Activated gamma-delta T cell treated with Interleukin-2 at 50 U/mL for 16 hours (primary cell): ENCODE measurements around the gene RASSF1.
A peak's percentile ranks its signal among the peaks of the same experiment; 100 is the strongest.
"Not testable (repeated sequence)": the region's sequence is repeated elsewhere in the genome, so short reads cannot be mapped to it uniquely, and the experiment has no call there.

Experiments used
- DNase-seq: peaks from one replicate; pipeline ENCODE4 v3.0.0-alpha.2; 2020

RASSF1 gene

GRCh38 chr3:50322386-50323091, 18.1 kb downstream of the RASSF1 start, which contains the start of gene HYAL2:
Gene HYAL2, minus strand, starts transcription at chr3:50322745. Its CDS starts 2,256 bp downstream, at chr3:50320489.
- no peak for DNase-seq

DNA sequence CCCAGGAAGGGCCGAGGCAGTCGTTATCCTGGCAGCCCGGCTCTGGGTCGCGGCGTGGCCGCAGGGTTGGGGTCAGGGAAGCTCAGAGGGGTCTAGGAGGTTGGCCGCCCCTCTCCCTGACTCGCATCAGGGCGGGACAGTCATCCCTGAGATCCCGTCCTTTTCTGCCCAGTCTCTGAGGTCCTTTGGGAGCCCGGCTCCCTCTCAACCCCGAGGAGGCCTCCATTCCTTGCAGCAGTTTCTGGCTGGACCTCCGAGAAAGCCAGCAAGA, 18.6 kb downstream of the RASSF1 start:
- DNase-seq: no peak

DNA sequence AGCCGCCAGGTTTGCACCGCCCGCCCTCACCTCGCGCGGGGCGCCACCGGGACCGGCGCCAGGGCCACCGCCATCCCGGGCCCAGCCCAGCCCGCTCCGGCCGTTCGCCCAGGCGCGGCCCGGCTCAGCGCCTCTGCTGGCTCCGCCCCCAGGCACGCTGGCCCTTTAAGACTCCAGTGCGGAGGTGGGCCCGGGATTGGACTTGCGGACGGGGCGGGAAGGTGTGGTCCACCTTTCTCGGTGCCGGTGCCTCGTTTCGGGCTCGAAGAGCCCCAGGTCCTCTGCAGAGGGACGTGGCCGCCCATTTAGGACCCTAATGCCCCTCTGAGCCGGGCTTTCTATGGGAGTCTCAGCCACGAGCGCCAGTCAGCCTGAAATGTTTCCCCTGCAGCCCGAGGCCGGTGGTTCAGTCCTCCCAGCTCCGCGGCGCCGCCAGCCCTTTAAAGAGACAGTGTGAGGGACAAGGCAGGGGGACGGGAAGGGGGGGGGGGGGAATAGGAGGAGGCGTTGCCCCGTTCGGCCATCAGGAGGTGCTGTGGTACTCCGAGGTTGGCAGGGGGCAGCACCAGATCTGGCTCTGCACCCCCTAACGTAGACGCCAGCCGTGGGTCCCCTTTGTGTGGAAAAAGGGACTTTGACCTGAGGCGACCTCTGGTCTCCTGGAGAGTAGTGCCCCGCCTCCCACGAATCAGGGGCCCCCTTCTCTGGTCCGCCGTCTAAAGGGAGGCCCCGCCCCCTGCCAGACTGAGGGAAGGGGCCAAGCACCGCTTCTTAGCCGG, 19.1 kb downstream of the RASSF1 start:
- peak; percentile 74 for DNase-seq

GRCh38 chr3:50320853-50321335, 19.7 kb downstream of the RASSF1 start:
- peak; percentile 44 for DNase-seq

GRCh38 chr3:50319894-50320625, 20.6 kb downstream of the RASSF1 start:
- no peak for DNase-seq

GRCh38 chr3:50319181-50319893, 21.3 kb downstream of the RASSF1 start:
- no peak for DNase-seq

GRCh38 chr3:50318615-50319014, 22.0 kb downstream of the RASSF1 start:
- DNase-seq: no peak

DNA sequence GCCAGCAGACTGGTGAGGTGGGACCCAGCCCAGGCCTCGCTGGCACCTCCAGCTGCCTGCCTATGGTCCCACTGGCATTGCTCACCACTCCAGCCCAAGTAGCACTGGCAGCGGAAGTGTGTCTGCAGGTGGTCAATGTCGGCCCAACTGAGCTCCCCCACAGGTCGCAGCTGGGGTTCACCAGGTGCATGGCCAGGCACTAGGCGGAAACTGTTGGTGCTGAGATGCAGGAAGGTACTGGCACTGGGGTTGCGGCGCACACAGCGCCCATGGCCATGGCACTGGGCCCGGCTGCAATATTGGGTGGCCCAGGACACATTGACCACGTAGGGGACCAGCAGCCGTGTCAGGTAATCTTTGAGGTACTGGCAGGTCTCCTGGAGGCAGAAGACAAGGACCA, 22.5 kb downstream of the RASSF1 start:
- no peak for DNase-seq

DNA sequence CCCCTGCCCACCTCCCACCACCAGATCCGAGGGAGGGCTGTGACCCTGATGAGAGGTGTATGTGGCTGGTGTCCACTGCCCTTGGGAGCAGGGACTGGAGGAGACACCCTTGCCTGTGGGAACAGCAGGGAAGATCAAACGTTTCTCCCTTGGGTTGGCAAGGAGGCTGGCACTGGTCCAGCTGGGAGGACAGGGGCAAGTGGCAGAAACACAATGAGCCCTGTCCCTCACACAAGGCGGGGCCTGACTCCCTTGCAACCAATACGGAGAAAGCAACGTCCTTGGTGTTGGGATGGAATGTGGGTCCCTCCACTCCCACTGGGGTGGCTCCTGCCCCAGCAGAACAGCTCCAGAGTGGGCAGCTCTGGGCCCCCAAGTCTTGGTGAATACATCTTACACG, 23.3 kb downstream of the RASSF1 start:
- no peak for DNase-seq

GRCh38 chr3:50316657-50317242, 23.9 kb downstream of the RASSF1 start:
- peak; percentile 78 for DNase-seq

DNA sequence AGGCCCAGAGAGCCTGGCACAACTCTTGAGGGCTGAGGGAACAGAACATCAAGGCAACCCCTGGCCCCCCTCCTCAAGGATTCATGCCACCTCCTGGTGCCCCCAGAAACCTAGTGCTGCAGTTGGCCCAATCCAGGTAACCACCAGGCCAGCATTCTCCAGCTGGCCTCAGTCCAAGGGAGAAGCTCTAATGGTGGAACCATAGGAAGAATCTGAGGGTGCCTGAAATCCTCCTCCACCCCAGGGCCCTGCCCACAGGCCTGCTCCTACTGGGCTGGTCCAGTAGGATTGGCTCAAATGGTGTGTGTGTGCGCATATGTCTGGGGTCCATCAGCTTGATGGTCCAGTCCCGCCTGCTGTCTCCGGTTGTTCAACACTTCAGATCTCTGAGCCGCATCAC, 25.8 kb downstream of the RASSF1 start:
- no peak for DNase-seq

GRCh38 chr3:50314342-50314741, 26.3 kb downstream of the RASSF1 start:
- no peak for DNase-seq

GRCh38 chr3:50312041-50312440, 28.6 kb downstream of the RASSF1 start:
- DNase-seq: not testable (repeated sequence)

GRCh38 chr3:50304601-50305000, 36.0 kb downstream of the RASSF1 start:
- DNase-seq: no peak

GRCh38 chr3:50303013-50303815, 37.4 kb downstream of the RASSF1 start, which contains the start of gene HYAL1:
Gene HYAL1, minus strand, starts transcription at chr3:50303574. Its CDS starts 618 bp downstream, at chr3:50302956.
- DNase-seq: no peak

DNA sequence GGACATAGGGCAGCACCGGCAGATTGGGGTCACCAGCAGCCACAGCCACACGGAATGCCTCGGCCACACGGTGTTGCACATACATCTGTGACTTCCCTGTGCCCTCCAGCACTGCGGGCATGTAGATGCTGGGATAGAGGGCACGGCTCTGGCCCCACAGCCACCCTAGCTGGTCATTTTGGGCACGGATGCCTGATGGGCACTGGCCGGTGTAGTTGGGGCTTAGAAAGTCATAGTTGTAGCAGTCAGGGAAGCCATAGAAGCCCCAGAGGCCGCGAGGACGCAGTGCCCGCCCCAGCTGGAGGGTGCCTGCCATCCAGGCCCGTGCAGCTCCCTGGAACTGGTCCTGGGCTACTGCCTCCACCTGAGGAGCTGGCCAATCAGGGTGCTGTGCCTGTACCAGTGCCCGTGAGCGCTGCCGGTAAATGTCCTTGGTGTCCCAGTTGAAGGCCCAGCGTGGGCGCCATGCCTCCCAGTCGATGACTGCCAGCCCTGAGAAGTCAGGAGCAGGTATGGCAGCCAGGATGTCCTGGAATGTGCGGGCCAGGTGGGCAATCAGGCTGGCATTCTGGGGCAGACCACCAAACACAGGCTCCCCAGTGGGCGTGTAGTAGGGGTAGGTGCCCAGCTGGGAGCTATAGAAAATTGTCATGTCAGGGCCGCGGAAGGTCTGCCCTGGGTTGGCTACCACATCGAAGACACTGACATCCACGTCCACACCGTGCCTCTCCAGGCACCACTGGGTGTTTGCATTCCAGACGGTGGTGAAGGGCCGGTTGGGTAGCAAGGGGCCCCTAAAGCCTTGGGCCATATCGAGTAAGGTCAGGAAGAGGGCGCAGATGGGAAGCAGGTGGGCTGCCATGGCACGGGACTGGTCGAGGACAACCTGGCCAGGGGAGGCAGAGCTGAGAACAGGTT, 38.3 kb downstream of the RASSF1 start:
- no peak for DNase-seq

DNA sequence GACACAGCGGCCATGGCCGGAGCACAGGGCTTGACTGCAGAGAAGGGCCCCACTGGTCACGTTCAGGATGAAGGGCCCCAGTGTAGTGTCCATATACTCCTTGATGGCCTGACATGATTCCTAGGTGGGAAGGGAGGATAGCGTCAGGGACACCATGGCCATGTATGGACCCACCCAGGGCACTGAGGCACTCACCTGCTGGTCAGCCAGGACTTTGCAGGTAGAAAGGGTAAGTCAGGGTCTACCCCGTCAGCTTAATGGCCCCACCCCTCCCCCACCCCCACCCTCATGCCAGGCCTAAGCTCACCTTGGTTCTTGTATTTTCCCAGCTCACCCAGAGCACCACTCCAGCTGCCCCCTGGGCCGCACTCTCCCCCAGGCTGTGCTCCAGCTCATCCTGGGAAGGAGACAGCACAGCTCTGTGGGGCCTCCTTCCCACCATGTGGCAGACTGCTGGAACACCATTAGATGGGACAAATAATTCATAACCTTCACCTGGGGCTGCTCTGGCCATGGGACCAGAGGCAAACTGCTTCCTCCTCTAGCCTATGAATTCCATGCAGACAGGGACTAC, 39.9 kb downstream of the RASSF1 start:
- no peak for DNase-seq

DNA sequence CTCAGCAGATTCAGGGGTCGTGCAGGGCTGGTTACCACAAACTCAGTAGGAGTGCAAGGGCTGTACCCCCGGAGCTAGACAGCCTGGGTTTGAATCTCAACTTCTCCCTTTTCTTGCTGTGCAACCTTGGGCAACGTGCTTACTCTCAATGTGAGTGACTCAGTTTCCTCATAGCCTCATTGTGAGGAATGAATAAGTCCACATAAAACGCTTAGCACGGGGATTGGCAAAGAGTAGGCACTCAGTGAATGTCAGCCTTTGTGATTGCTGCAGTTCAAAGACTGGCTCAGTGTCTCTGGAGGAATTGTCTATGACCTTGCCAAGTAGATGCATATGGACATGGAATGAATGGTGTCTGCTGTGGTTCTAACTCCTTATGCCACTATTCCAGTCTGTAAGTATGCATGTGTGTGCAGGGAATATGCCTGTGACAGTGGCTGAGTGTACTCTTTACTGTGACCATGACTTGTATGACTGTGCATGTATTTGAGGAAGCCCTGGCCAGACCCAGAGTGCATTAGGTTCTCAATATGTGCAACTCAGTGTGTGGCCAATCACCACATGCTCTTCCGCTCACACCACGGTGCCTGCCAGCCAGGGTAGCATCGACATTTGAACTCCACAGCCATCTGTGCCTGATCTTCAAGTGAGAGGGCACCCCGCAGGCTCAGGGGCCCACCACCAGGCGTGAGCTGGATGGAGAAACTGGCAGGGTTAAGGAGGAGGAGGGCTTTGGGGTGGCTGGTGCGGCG, 40.5 kb downstream of the RASSF1 start:
- DNase-seq: no peak

- DNase-seq: no peak
These were observed 41.1 kb downstream of the RASSF1 start for GRCh38 chr3:50299638-50299928.
